ENCODE measurements around the gene TBATA. TPM values are rescaled to one million over a fixed set of nuclear protein-coding genes. Genes with fewer than 3 reads are reported as not detected.

The TBATA gene
- total RNA-seq, 1 experiment from 2014 or later: not detected

DNA sequence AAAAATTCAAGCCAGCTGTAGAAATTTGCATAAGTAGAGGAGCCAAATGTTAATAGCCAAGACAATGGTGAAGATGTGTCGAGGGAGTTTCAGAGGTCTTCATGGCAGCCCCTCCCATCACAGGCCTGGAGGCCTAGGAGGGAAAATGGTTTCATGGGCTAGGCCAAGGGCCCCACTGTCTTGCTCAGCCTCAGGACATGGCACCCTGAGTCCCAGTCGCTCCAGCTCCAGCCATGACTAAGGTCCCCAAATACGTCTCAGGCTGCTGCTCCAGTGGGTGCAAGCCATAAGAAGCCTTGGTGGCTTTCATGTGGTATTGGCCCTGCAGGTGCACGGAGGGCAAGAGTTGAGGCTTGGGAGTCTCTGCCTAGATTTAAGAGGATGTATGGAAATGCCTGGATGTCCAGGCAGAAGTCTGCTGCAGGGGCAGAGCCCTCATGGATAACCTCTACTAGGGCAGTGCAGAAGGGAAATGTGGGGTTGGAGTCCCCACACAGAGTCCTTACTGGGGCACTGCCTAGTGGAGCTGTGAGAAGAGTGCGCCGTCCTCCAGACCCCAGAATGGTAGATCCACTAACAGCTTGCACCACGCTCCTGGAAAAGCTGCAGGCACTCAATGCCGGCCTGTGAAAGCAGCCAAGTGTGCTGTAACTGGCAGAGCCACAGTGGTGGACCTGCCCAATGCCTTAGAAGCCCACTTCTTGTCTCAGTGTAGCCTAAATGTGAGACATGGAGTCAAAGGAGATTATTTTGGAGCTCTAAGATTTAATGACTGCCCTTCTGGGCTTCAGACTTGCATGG is 19.2 kb downstream of the TBATA start:
- Histone ChIP-seq H3K4me3 (ENCODE audit: insufficient read depth, low read depth, low read length) (no peak overlapping the region), H3K36me3 (replicated peaks; ENCODE audit: control insufficient read depth, insufficient read depth, low read length) (no peaks in the 10 kb centered on the region), H3K27me3 (ENCODE audit: control insufficient read depth, insufficient read depth, low read length) (no peaks in the 10 kb centered on the region)
- DNase-seq: no peak

DNA sequence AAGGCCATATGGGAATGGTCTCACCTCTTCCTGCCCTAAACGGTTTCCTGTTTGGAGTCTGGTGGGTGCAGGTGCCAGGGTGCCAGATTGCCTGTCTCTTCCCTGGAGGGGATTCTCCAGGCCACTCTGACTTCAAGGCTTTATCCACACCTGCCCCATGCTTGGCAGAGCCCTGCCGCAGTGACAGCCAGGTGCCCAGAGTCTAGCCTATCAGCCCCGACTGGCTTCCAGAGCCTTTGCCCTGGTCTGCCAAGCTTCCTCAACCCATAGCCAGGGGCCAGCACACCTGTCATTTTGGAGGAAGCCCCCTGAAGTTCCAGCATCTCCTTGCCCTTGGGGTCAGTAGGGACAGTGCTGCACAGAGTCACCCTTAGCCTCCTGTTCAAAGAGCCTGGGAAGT is 21.6 kb downstream of the TBATA start:
- no peak overlapping the region for H3K4me3 ChIP-seq (ENCODE audit: insufficient read depth, low read depth, low read length)
- H3K27me3 ChIP-seq (ENCODE audit: control insufficient read depth, insufficient read depth, low read length): no peaks in the 10 kb centered on the region
- no peaks in the 10 kb centered on the region for H3K36me3 ChIP-seq (replicated peaks; ENCODE audit: control insufficient read depth, insufficient read depth, low read length)
- DNase-seq: no peak

DNA sequence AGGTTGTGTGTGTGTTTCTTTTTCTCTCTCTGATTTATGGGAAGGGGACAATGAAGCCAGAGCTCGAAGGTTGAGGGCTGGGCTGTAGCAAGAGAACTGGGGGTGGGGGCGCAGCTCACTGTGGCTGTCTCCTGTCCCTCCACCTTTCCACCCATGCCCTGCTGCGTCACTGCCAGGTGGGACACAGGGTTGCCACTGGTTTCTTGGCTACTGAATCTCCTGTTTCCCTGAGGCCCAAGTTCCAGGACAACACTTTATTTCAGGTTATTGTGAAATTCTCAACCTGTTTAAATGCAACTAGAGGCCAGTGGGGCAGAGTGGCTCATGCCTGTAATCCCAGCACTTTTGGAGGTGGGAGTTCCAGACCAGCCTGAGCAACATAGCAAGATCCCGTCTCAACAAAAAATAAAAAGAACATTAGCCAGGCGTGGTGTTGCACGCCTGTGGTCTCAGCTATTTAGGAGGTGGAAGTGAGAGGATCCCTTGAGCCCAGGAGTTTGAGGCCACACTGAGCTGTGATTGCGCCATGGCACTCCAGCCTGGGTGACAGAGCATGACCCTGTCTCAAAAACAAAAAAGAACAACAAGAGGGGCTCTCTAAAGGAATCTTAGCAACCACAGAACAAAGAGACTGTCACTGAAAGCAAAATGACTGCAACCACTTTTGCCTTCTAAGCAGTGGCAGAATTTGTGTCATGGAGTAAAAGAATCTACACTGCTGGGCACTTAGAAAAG is 22.6 kb downstream of the TBATA start:
- Histone ChIP-seq H3K4me3 (ENCODE audit: insufficient read depth, low read depth, low read length) (no peak overlapping the region), H3K27me3 (ENCODE audit: control insufficient read depth, insufficient read depth, low read length) (no peaks in the 10 kb centered on the region), H3K36me3 (replicated peaks; ENCODE audit: control insufficient read depth, insufficient read depth, low read length) (no peaks in the 10 kb centered on the region)
- no peak for DNase-seq

DNA sequence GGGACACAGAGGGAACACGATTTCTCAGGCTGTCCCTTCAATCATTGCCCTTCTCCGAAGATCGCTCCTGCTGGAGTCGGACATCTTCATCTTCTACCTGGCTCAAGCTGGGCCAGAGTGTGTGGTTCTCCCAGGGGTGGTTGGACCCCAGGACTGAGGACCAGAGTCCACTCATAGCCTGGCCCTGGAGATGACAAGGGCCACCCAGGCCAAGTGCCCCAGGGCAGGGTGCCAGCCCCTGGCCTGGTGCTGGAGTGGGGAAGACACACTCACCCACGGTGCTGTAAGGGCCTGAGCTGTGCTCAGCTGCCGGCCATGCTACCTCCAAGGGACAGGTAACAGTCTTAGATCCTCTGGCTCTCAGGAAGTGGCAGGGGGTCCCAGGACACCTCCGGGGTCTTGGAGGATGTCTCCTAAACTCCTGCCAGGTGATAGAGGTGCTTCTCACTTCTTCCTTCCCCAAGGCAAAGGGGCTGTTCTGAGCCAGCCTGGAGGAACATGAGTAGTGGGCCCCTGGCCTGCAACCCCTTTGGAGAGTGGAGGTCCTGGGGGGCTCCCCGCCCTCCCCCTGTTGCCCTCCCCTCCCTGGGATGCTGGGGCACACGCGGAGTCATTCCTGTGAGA is 23.3 kb downstream of the TBATA start:
- DNase-seq: no peak

DNA sequence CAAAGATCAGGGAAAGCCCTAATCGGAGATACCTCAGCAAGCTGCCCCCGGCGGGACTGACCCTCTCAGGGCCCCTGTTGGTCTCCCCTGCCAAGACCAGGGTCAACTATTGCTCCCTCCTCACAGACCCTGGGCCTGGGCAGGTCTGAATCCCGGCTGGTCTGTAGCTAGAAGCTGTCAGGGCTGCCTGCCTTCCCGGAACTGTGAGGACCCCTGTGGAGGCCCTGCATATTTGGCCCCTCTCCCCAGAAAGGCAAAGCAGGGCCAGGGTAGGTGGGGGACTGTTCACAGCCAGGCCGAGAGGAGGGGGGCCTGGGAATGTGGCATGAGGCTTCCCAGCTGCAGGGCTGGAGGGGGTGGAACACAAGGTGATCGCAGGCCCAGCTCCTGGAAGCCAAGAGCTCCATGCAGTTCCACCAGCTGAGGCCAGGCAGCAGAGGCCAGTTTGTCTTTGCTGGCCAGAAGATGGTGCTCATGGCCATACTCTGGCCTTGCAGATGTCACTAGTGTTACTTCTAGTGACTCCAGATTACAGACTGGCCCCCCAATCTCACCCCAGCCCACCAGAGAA is 24.1 kb downstream of the TBATA start:
- H3K27me3 ChIP-seq (ENCODE audit: control insufficient read depth, insufficient read depth, low read length): no peaks in the 10 kb centered on the region
- DNase-seq: peak; percentile 84

More for the DNA sequence above, 23.3 kb downstream of the TBATA start:
- no peak overlapping the region for H3K4me3 ChIP-seq (ENCODE audit: insufficient read depth, low read depth, low read length)
- H3K27me3 ChIP-seq (ENCODE audit: control insufficient read depth, insufficient read depth, low read length): no peaks in the 10 kb centered on the region
- no peaks in the 10 kb centered on the region for H3K36me3 ChIP-seq (replicated peaks; ENCODE audit: control insufficient read depth, insufficient read depth, low read length)

DNA sequence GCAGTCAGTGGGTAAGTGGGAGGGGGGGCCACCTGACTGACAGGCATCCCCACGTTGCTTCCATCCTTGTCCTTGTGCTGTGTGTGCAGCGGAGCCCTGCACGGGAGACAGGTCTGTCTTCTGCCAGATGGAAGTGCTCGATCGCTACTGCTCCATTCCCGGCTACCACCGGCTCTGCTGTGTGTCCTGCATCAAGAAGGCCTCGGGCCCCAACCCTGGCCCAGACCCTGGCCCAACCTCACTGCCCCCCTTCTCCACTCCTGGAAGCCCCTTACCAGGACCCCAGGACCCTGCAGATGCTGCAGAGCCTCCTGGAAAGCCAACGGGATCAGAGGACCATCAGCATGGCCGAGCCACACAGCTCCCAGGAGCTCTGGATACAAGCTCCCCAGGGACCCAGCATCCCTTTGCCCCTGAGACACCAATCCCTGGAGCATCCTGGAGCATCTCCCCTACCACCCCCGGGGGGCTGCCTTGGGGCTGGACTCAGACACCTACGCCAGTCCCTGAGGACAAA is 24.8 kb downstream of the TBATA start:
- Histone ChIP-seq H3K36me3 (replicated peaks; ENCODE audit: control insufficient read depth, insufficient read depth, low read length) (no peaks in the 10 kb centered on the region), H3K4me3 (ENCODE audit: insufficient read depth, low read depth, low read length) (no peak overlapping the region), H3K27me3 (ENCODE audit: control insufficient read depth, insufficient read depth, low read length) (no peaks in the 10 kb centered on the region)
- DNase-seq: no peak

More for the DNA sequence above, 24.1 kb downstream of the TBATA start:
- H3K4me3 ChIP-seq (ENCODE audit: insufficient read depth, low read depth, low read length): no peak overlapping the region
- no peaks in the 10 kb centered on the region for H3K36me3 ChIP-seq (replicated peaks; ENCODE audit: control insufficient read depth, insufficient read depth, low read length)

DNA sequence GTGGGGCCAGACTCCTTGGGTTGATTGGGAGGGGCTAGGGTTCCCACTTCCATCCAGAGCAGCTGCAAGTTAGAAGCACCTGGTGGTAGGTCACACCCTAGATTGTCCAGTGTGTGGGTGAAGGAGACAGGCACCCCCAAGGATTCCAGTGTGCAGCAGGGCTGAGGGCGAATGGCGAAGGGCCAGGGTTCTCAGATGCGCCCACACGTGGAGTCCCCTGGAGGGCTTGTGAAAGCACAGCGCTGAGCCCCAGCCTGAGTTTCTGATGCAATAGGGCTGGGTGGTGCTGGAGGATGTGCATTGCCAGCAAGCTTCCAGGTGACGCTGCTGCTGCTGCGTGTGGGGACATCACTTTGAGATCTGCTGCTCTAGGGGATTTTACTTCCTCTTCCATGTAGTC is 25.4 kb downstream of the TBATA start:
- no peaks in the 10 kb centered on the region for H3K36me3 ChIP-seq (replicated peaks; ENCODE audit: control insufficient read depth, insufficient read depth, low read length)
- no peak for DNase-seq
- no peak overlapping the region for H3K4me3 ChIP-seq (ENCODE audit: insufficient read depth, low read depth, low read length)
- no peaks in the 10 kb centered on the region for H3K27me3 ChIP-seq (ENCODE audit: control insufficient read depth, insufficient read depth, low read length)

DNA sequence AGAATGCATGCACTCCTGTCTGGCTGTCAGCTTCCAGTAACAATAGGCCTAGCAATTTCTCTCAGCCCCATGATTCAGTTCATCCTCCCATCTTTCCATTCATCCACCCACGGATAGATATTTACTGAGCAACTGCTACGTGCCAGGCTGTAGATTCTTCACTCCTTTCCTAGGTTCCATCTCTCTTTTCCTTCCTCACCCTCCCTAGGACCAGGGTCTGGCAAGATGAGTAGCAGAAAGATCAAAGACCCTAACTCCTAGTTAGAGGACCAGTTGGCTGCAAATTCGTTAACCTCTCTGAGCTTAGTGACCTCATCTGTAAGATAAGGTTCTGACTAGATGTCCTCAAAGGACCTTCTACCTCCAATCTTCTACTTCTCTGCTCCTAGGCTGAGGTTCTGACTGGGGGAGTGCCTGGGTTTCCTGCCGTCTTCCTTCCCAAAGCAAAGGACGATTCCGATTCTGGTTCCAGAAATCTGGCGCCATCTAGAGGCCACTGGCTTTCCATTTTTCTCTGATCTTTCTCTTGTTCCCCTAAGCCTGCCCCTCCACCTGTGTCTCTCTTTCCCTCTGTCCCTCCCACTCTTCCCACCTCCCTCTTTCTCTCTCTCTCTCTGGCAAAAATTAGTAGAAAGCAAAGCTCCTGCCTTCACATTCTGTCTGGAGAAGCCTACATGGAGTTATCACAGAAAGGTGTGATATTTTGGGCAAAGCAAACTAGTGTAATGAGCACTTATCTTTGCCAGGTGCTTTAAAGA is 26.2 kb downstream of the TBATA start:
- peak; percentile 88 for DNase-seq
- no peak overlapping the region for H3K4me3 ChIP-seq (ENCODE audit: insufficient read depth, low read depth, low read length)

DNA sequence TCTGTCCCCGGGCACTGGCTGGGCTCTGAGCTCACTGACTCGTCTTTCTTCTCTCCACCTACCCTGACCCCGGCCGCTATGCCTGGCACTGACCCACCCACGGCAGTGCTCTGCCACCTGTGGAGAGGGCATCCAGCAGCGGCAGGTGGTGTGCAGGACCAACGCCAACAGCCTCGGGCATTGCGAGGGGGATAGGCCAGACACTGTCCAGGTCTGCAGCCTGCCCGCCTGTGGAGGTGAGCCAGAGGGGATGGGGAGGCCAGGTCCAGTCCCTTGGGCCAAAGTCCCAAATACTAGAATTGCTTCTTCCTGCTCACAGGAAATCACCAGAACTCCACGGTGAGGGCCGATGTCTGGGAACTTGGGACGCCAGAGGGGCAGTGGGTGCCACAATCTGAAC is 27.3 kb downstream of the TBATA start:
- no peak for DNase-seq
- Histone ChIP-seq H3K27me3 (ENCODE audit: control insufficient read depth, insufficient read depth, low read length) (no peaks in the 10 kb centered on the region), H3K36me3 (replicated peaks; ENCODE audit: control insufficient read depth, insufficient read depth, low read length) (no peaks in the 10 kb centered on the region), H3K4me3 (ENCODE audit: insufficient read depth, low read depth, low read length) (no peak overlapping the region)

More for the DNA sequence above, 26.2 kb downstream of the TBATA start:
- no peaks in the 10 kb centered on the region for H3K27me3 ChIP-seq (ENCODE audit: control insufficient read depth, insufficient read depth, low read length)
- H3K36me3 ChIP-seq (replicated peaks; ENCODE audit: control insufficient read depth, insufficient read depth, low read length): no peaks in the 10 kb centered on the region

DNA sequence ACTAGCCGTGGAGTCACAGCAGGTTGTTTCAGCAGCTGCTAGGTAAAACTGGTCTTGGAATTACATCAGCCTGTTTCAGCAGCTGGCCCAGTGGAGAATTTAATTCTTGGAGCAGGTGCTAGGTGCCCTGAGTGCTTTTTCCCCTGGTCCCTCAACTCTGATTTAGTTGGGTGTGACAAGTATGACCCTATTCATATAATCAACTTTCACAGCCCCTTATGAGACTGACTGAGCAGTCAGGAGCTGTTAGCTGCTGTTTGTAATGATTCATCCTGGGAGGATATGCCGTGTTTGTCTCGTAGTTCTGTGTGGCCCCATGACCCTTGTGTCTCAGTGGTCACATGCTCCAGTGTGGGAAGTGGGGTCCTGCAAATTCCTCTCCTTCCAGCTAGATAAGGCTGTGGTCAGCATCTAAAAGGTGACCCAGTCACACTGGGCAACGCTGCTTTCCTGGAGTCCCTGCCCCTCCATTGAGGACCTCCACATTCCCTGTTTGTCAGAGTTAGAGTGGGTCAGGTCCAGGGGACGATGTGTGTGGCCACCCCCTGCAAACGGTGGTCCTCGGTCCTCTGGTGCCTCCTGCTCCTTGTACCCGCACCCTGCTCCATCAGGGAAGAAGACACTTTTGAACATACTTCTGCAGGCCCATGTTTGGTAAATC is 28.3 kb downstream of the TBATA start:
- DNase-seq: no peak

DNA sequence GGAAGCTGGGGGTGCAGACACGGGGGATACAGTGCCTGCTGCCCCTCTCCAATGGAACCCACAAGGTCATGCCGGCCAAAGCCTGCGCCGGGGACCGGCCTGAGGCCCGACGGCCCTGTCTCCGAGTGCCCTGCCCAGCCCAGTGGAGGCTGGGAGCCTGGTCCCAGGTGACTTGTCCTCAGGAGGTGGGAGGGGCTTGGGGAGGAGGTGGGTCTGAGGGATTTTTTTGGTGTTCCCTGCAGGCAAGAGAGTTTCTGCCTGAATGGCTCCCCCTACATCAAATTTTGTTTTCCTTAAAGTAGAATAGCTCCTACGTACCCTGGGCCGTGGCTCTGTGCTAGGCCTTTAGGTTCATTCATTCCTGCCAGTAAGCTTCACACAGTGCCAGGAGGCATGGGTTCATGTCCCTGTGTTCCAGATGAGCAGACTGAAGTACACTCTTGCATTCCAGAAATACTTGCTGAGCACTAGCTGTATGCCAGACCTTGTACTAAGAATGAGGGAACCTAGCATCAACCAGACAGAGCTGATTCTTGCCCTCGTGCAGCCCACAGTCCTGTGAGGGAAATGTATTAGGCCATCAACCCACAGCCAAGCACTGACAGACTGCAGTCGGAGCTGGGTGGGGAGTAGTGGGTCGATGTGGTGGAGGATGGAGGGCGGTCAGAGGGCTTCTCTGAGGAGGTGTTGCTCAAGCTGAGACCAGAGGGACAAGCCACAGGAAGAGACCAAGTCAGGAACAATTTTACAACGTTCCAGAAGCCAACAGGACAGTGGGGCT is 31.1 kb downstream of the TBATA start:
- Histone ChIP-seq H3K27me3 (ENCODE audit: control insufficient read depth, insufficient read depth, low read length) (no peaks in the 10 kb centered on the region), H3K36me3 (replicated peaks; ENCODE audit: control insufficient read depth, insufficient read depth, low read length) (no peaks in the 10 kb centered on the region), H3K4me3 (ENCODE audit: insufficient read depth, low read depth, low read length) (no peak overlapping the region)
- DNase-seq: peak; percentile 91

More for the DNA sequence above, 28.3 kb downstream of the TBATA start:
- Histone ChIP-seq H3K36me3 (replicated peaks; ENCODE audit: control insufficient read depth, insufficient read depth, low read length) (no peaks in the 10 kb centered on the region), H3K27me3 (ENCODE audit: control insufficient read depth, insufficient read depth, low read length) (no peaks in the 10 kb centered on the region), H3K4me3 (ENCODE audit: insufficient read depth, low read depth, low read length) (no peak overlapping the region)

DNA sequence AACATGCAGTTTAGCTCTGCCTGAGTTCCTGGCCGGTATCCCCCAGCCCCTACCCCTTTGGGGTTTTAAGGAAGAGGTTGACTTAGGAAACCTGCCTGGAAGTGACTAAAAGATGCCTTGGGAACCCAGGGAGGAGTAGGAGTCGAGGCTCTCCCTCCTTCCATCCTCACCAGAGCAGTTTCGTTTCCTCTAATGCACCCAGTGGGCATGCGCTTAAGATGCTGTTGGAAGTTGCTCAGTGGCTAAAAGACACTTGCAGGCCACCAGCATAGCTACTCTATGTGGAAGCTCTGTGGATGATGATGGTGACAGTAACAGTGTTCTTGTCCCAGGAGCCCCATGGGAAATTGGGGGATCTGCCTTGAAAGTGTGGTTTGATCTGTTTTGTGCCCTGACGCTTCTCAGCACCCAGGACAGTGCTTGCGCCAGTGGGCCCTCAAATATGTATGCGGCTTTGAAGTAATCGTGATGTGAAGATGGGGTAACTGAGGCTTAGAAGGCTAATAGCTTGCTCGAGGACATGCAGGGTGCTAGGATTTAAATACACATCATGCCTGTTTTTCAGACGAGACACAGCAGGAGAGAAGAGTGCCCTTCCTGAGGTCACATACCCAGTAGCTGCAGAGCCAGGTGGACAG is 32.0 kb downstream of the TBATA start:
- Histone ChIP-seq H3K4me3 (ENCODE audit: insufficient read depth, low read depth, low read length) (no peak overlapping the region), H3K36me3 (replicated peaks; ENCODE audit: control insufficient read depth, insufficient read depth, low read length) (no peaks in the 10 kb centered on the region), H3K27me3 (ENCODE audit: control insufficient read depth, insufficient read depth, low read length) (no peaks in the 10 kb centered on the region)
- no peak for DNase-seq
